ENCODE data around the gene CEP57.
"Not testable (repeated sequence)": the region's sequence is repeated elsewhere in the genome, so short reads cannot be mapped to it uniquely, and the experiment has no call there.

The CEP57 gene

GRCh38 chr11:95867105-95867504 is 76.8 kb downstream of the CEP57 start:
- no peak for DNase-seq

- not testable (repeated sequence) for DNase-seq
Observed at GRCh38 chr11:95870877-95871276, 80.6 kb downstream of the CEP57 start.

- DNase-seq, result no peak
Observed at GRCh38 chr11:95877291-95877690, 87.0 kb downstream of the CEP57 start.
